GM21619 (cell line): ENCODE data around the gene KRTAP3-1.

Source experiments
- ATAC-seq: cut with Tn5 transposase; IDR thresholded peaks from one replicate; pipeline ENCODE4 v1.9.1; 2021; ENCODE audit not compliant: unreplicated experiment

KRTAP3-1 gene

GRCh38 chr17:40980596-40980995 is 28.3 kb downstream of the KRTAP3-1 start:
- no peak for ATAC-seq

GRCh38 chr17:40980117-40980516 is 28.8 kb downstream of the KRTAP3-1 start:
- no peak for ATAC-seq

- no peak for ATAC-seq
Observed at GRCh38 chr17:40978575-40979151, 30.3 kb downstream of the KRTAP3-1 start.

GRCh38 chr17:40975516-40975915 is 33.4 kb downstream of the KRTAP3-1 start:
- ATAC-seq: no peak

- ATAC-seq: no peak
Observed at GRCh38 chr17:40974366-40974765, 34.6 kb downstream of the KRTAP3-1 start.

- ATAC-seq: no peak
Observed at GRCh38 chr17:40967582-40967981, 41.3 kb downstream of the KRTAP3-1 start.

- ATAC-seq: no peak
Observed at GRCh38 chr17:40966848-40967247, 42.1 kb downstream of the KRTAP3-1 start, which contains the start of gene KRT39. TSS of gene KRT39 (minus strand) at chr17:40966948. CDS start at chr17:40966856, 92 bp downstream.

- ATAC-seq: no peak
Observed at GRCh38 chr17:40963838-40964237, 45.1 kb downstream of the KRTAP3-1 start.

GRCh38 chr17:40962059-40962561 is 46.8 kb downstream of the KRTAP3-1 start:
- ATAC-seq: no peak

GRCh38 chr17:40961591-40961990 is 47.3 kb downstream of the KRTAP3-1 start:
- no peak for ATAC-seq

- no peak for ATAC-seq
Observed at GRCh38 chr17:40960144-40960543, 48.8 kb downstream of the KRTAP3-1 start.
